ENCODE measurements around the gene TMEFF2.

DNA sequence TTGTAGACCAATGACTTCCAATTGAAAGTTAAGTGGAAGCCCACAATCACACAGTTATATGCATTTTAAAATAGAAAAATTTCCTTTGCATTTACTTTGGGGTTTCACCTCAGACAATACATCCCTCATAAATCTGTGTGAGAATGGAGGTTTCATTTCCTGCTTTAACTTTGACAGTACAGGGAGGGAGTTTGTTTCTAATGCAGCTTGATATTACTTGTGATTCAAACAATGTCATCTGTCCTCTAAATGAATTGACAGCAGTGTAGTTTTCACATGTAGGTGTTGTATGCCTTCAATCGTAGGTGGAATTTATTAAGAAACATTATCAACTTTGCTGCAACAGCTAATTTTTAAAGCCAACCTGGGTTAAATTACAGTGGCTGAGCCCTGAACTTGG is 75.2 kb downstream of the TMEFF2 start:
- TF ChIP-seq, protein P1, sequence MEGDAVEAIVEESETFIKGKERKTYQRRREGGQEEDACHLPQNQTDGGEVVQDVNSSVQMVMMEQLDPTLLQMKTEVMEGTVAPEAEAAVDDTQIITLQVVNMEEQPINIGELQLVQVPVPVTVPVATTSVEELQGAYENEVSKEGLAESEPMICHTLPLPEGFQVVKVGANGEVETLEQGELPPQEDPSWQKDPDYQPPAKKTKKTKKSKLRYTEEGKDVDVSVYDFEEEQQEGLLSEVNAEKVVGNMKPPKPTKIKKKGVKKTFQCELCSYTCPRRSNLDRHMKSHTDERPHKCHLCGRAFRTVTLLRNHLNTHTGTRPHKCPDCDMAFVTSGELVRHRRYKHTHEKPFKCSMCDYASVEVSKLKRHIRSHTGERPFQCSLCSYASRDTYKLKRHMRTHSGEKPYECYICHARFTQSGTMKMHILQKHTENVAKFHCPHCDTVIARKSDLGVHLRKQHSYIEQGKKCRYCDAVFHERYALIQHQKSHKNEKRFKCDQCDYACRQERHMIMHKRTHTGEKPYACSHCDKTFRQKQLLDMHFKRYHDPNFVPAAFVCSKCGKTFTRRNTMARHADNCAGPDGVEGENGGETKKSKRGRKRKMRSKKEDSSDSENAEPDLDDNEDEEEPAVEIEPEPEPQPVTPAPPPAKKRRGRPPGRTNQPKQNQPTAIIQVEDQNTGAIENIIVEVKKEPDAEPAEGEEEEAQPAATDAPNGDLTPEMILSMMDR (IDR thresholded peaks at IDR 0.05), result no peak
- no peak for TF ChIP-seq POLR2A (IDR thresholded peaks at IDR 0.05)

Measured in upper lobe of left lung (tissue), 4 donors.